LNCAP (cell line): Measurements from ENCODE around the gene SKAP2.

ENCODE experiments used
- CTCF ChIP-seq: fragments of 450-650 bp; IDR thresholded peaks from 2 replicates; pipeline ENCODE4 v1.5.1; 2017; ENCODE audit warnings: mild to moderate bottlenecking

SKAP2 gene

DNA sequence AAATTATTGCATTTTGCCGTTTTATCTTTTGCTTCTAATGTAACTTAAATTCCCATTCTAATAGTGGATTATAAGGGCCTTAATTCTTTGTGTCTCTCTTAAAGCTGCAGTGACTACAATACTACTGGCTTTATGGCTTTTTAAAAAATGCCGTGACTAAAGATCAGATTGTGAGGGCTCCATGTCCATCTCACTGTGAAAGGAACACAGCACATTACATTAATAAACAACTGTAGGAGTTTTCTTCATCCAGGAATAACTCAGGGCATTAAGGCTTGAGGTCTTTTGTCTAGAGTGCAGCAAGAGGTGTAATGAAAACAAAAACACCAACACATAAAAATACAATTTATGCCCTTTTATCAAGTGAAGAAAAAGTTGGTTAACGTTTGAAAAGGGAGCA lies 205.3 kb downstream of the SKAP2 start:
- TF ChIP-seq CTCF, result no peak

DNA sequence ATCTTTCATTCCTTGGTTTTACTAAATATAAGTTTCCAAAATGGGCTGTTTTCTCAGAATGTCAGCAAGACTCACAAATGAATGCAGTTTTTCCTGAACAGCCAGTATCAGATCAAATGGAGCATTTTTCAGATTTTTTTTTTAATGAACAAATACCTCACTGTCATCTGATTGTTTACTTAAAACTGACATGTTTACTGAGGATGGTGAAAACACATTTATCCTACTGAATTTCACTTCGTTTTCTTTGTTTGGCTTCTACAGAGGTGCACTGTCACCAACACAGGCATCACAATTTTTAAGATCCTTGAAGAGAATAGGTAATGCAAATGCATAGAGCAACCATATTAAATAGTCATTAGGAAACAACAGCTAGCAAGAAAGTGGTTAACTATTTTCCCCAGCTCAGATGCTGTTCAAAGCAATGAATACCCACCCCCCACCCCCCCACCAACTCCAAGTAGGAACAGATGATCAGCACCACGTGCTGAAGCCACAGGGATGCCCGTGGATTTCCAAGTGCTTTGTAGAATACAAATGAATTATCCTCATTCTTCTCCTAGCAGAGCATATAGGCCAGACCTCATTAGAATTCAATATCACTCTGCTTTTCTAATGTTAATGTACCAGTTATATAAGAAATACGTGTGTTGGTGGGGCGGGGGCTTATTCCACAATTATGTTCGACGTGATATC lies 205.9 kb downstream of the SKAP2 start:
- no peak for TF ChIP-seq CTCF

GRCh38 chr7:26657686-26658388 lies 206.6 kb downstream of the SKAP2 start:
- TF ChIP-seq CTCF, result no peak

DNA sequence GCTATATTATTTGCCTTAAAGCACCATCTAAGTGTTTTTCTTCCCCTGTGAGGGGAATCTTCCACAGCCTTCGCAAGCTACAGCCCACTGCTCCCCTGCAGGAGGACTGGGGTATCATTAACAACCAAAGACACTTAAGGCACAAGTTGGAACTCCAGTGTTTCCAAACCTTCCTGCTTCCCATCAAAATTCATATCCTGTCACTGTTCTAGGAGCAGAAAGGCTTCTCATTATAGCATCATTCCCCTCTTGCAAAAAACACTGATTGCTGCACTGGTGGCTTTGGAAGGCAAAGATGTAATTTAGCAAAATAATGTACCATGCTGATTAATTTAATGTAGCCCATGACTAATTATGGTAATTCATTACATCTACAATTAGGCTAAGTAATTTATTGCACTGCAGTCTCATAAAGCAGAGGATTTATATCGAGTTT lies 207.2 kb downstream of the SKAP2 start:
- no peak for TF ChIP-seq CTCF

DNA sequence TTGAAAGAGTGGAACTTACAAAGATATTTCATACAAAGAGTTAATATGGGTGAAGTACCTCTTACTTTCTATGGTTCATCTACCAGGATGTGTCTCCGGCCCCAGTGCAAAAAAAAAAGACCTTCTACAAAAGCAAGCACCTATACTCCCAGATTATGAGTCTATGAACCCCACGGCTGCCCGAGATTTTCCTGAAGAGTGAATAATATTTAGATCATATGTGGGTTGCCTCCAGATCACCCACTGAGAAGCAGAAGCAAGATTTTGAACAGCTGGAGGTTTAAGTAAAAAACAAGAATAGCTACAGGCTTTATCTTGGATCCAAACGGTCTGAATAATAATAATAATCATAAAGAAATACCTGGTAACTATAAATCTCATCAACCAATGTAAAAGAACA lies 207.7 kb downstream of the SKAP2 start:
- TF ChIP-seq CTCF, result no peak

GRCh38 chr7:26655781-26656180 lies 208.6 kb downstream of the SKAP2 start:
- TF ChIP-seq CTCF, result no peak

DNA sequence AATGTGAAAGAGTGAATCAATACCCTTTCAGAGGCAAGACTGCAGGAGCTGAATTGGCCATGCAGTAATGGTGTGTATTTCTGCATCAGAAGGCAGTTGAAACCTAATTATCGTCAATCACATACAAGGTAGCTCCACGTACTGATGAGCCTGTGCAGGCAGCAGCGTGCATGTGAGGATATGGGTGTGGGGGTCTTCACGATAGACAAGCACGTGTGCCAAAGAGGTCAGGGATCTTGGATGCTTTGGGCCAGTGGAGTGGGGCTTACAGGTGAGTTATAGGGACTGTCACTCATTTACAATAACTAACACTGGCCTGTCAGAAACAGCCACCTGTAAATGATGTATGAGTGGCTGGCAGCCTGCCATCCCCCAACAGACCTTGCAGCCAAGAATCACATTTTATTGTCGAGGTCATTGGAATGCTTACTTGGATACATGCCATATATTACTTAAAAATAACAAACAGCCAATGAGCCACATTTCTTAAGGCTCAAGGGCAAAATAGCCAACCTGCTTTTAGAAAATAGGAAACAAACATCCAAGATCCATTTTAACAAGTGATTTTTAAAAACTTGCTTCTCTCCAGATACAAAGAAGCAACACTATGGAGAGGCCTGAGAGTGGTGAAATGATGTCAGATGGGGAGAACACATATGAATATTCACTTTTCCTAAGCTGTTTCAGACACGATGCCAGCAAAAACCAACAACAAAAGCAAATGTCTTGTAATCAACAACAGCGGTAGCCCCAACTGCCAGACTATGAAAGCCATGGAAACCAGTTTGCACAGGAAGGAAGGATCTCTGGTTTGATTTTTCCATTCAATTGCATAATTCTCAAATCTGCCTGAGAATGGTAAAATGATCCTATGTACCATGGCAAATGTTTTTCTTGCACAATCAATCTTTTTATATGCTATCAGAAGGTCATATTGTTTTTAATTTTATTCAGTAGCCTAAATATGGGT lies 210.7 kb downstream of the SKAP2 start:
- no peak for TF ChIP-seq CTCF
